Measurements from ENCODE around the gene ASIC4.

The ASIC4 gene

DNA sequence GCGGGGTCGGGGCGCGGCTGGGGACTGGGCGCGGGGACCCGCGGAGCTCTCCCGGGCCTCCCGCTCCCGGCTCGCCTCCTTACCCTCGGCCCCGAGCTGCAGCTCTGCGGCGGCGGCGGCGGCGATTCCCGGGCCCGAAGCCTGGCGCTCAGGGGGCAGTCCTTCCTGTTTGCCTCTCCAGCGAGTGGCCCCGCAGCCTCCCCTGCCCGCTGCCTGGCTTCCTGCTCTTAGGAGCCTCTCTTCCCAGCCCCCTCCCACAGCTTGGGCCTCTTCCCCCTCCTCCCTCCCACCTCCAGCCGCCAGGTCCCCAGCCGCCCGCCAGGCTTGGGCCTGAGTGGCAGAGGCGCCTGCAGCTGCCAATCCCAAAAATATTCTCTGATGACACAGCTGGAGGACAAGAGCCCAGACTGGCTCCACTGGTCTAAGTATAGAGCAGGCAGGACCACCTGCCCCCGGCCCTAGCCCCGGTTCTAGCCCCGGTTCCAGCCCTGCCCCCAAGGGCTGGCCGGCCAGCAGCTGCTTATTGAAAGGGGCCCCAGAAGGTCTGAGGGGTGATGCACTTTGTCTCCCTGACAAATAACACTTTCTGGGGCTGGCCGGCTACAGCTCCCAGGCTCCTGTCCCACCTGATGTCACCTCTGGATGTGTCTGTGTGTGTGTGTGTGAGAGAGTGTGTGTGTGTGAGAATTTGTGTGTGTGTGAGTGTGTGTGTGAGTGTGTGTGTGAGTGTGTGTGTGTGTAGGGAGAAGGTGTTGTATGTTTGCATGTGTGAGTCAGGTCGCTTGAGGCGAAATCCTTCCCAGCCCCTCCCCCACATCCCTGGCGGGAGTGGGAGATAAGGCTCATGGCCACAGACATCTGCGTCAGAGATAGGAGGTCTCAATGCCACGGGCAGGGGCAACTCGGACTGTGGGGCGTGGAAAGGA, 57.3 kb downstream of the ASIC4 start, which contains the start of gene OBSL1:
OBSL1 (minus strand) TSS at position 229 of the 926 bp plus-strand sequence. CDS start 307 bp downstream, outside the sequence.
- TF ChIP-seq JUND (IDR thresholded peaks at IDR 0.05; ENCODE audit: low read depth): no peak
- DNase-seq (ENCODE audit: low read depth in 1 of 2, low spot score in 1 of 2): peak; percentile 48 to 55
- in situ Hi-C loops (cut with HindIII; ENCODE audit: low pct_unique_long_range_greater_than_20kb, low sequenced_read_pairs): no loop called here

DNA sequence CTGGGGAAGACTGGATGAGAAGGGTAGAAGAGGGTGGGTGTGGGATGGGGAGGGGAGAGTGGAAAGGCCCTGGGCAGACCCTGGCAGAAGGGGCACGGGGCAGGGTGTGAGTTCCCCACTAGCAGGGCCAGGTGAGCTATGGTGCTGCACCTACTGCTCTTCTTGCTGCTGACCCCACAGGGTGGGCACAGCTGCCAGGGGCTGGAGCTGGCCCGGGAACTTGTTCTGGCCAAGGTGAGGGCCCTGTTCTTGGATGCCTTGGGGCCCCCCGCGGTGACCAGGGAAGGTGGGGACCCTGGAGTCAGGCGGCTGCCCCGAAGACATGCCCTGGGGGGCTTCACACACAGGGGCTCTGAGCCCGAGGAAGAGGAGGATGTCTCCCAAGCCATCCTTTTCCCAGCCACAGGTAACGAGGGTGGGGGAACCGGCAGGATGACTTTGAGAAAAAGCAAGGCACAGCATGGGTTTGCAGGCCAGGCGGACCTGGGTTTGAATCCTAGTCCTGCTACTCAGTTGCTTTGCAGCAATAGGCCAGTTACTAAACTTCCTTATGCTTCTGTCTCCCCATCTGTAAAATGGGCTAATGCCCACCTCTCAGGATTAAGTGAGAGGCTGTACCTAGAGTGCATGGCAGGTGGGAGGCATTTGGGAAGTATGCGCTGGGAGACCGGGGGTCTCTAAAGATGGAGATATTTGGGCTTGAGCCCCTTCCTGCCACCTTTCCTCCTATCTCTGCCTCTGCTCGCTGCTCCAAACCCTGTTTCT, 58.1 kb downstream of the ASIC4 start, which contains the start of gene INHA:
INHA (plus strand) TSS at position 74 of the 765 bp plus-strand sequence; CDS start at position 139, 65 bp downstream.
- no peak for TF ChIP-seq JUND (IDR thresholded peaks at IDR 0.05; ENCODE audit: low read depth)
- in situ Hi-C loops (cut with HindIII; ENCODE audit: low pct_unique_long_range_greater_than_20kb, low sequenced_read_pairs): no loop called here
- no peak for DNase-seq (ENCODE audit: low read depth in 1 of 2, low spot score in 1 of 2)

DNA sequence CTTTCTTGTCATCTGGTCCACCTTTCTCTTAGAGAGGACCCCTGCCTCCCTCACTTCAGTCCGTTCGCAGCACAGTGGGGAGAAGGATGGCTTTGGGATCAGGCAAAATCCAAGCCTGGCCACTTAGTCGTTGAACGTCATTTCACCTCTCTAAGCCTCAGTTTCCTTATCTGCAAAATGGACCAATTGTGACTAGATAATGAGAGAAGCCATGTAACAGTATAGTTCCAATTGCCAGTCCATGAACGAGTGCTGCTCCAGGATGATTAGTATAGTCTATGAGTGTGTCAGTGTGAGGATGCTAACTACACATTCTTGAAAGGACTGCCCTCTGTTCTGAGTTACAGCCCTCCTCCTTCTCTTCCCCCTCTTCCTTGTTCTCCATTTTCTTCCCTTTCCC, 58.9 kb downstream of the ASIC4 start:
- TF ChIP-seq JUND (IDR thresholded peaks at IDR 0.05; ENCODE audit: low read depth): no peak
- in situ Hi-C loops (cut with HindIII; ENCODE audit: low pct_unique_long_range_greater_than_20kb, low sequenced_read_pairs): no loop called here
- DNase-seq (ENCODE audit: low read depth in 1 of 2, low spot score in 1 of 2): no peak

DNA sequence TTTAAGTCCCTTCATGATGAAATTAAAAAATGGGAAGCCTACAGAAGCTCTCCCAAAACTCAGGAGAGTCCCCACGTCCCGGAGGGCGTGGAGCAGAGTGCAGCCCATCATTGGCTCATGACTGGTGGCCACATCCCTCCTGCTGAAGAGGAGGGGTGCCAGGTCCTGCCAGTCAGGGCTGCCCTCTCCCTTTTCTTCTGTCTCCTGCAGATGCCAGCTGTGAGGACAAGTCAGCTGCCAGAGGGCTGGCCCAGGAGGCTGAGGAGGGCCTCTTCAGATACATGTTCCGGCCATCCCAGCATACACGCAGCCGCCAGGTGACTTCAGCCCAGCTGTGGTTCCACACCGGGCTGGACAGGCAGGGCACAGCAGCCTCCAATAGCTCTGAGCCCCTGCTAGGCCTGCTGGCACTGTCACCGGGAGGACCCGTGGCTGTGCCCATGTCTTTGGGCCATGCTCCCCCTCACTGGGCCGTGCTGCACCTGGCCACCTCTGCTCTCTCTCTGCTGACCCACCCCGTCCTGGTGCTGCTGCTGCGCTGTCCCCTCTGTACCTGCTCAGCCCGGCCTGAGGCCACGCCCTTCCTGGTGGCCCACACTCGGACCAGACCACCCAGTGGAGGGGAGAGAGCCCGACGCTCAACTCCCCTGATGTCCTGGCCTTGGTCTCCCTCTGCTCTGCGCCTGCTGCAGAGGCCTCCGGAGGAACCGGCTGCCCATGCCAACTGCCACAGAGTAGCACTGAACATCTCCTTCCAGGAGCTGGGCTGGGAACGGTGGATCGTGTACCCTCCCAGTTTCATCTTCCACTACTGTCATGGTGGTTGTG, 60.4 kb downstream of the ASIC4 start:
- in situ Hi-C loops (cut with HindIII; ENCODE audit: low pct_unique_long_range_greater_than_20kb, low sequenced_read_pairs): no loop called here
- TF ChIP-seq JUND (IDR thresholded peaks at IDR 0.05; ENCODE audit: low read depth): no peak
- no peak for DNase-seq (ENCODE audit: low read depth in 1 of 2, low spot score in 1 of 2)

DNA sequence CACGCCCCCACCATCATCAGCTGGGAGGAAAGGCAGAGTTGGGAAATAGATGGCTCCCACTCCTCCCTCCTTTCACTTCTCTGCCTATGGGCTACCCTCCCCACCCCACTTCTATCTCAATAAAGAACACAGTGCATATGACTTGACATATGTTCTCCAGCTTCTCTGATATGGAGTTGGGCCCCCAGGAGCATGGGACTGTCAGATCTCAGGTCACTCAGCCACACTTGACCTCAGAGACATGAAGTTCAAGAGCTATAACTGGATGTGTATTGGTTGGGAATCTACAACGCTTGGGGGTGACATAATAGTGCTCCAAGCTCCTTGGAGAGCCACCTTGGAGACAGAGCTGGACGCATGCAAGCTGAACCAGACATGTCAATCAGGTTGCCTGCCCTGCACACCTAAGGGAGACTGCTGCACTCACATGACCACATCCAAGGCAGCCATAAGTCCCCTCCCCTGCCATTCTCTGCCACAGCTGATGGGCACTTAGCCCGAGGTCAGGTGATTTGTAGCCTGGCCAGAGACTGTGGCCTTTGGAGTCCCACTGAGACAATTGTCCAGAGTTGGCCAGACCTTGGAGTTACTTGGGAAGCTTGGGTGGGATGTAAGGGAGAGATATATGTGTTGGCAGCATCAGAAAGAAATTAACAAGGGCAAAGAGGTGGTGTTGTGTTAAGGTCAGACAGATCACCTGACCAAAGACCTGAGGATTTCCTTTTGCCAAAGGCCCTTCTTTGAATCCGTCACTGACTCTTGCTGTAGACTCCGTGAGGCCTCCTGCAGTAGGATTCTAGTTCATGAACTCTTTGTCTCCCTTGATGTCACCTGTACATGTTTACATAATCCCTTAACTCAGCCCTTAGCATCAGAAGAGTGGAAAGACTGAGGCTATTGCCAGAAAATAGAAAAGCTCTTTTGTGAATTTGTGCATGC, 61.6 kb downstream of the ASIC4 start:
- DNase-seq (ENCODE audit: low read depth in 1 of 2, low spot score in 1 of 2): no peak
- in situ Hi-C loops (cut with HindIII; ENCODE audit: low pct_unique_long_range_greater_than_20kb, low sequenced_read_pairs): no loop called here
- TF ChIP-seq JUND (IDR thresholded peaks at IDR 0.05; ENCODE audit: low read depth): no peak

DNA sequence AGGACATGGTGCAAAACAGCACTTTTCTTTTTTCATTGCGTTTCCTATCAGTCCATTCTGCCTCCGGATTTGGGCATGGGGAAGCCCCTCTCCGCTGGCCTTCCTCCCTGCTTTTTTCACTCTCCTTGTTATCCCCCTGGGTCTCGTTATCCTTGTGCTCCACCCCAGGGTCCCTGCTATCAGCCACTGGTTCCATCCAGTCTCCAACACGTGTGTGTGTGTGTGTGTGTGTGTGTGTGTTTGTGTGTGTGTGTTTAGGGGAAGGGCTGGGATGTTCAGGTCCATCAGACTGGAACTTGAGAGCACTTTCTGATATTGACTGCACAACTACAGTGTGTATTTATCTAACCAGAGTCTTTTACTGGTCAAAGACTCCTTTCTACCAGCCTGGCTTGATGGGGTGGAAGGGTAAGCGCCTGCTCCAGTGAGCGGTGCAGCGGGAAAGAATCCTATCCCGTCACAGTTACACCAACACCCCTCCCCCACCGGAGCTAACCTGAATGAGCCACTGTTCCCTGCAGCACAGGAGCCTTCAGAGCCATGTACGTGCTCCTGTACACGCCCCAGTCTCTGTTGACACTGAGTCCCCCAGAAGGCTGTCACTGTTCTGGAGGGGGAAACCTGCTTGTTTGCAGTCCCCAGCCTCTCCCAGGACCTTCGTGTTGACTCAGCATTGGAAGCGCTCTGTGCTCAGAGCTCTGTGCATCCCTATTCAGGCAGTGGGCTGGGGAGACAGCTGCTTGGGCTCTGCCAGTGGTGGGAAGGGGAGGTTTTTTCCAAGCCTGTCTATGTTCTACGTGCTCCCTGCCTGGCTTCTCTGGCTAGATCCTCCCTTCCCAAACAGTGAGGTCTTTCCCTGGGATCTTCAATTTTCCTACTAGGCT, 62.5 kb downstream of the ASIC4 start:
- no peak for TF ChIP-seq JUND (IDR thresholded peaks at IDR 0.05; ENCODE audit: low read depth)
- in situ Hi-C loops (cut with HindIII; ENCODE audit: low pct_unique_long_range_greater_than_20kb, low sequenced_read_pairs): no loop called here
- peak in 1 of 2 experiments; percentile 32 for DNase-seq (ENCODE audit: low read depth in 1 of 2, low spot score in 1 of 2)

DNA sequence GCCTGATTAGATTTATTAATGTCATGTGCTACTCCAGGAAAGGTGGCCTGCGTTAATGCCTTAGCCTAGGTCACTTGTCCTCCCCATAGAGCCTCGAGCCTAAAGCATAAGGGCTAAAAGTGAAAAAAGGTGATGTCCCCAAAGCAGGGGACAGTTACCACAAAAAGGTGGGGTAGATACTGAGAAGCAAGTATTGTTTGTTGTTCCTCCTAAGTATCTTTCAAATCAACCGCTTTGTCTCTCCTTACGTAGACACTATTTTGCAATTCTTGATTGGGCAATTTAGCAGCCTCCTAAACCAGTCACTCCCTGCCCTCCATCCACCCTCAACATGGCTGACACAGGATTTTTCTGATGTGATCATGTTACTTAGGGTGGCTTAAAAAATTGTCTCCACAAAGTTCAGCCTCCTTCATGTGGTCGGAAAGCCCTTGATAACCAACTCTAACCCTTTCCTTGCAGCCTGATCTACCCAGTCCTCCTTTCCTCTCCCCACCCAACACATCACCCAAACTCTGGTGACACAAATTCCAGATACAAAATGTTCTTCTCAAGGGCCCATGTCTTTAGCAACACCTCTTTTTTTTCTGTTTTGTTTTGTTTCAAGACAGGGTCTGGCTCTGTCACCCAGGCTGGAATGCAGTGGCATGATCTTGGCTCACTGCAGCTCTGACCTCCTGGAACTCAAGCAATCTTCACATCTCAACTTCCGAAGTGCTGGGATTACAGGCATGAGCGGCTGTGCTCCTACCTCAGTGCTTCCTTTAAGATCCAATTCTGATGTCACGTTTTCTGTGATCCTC, 64.7 kb downstream of the ASIC4 start:
- in situ Hi-C loops (cut with HindIII; ENCODE audit: low pct_unique_long_range_greater_than_20kb, low sequenced_read_pairs): no loop called here
- no peak for TF ChIP-seq JUND (IDR thresholded peaks at IDR 0.05; ENCODE audit: low read depth)
- no peak for DNase-seq (ENCODE audit: low read depth in 1 of 2, low spot score in 1 of 2)

DNA sequence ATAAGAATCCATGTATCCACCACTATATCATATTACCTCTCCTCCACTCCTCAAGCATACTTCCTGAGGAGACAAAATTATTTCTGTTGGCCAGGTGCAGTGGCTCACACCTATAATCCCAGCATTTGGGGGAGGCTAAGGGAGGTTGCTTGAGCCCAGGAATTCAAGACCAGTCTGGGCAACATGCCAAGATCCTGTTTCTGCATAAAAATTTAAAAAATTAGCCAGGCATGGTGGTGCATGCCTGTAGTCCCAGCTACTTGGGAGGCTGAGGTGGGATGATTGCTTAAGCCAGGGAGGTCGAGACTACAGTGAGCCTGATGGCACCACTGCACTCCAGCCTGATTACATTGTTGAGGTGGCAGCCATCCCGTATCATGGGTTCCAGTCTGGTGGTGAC, 67.1 kb downstream of the ASIC4 start:
- in situ Hi-C loops (cut with HindIII; ENCODE audit: low pct_unique_long_range_greater_than_20kb, low sequenced_read_pairs): no loop called here
- no peak for TF ChIP-seq JUND (IDR thresholded peaks at IDR 0.05; ENCODE audit: low read depth)
- DNase-seq (ENCODE audit: low read depth in 1 of 2, low spot score in 1 of 2): no peak

Data from T47D (cell line).